Activated CD8-positive, alpha-beta T cell treated with anti-CD3 and anti-CD28 coated beads, Interleukin-2, amount 10 ng/mL, durations not matched to agents 7 days and 5 days (primary cell): ENCODE measurements around the gene WWOX. TPM values are rescaled to one million over a fixed set of nuclear protein-coding genes. Genes with fewer than 3 reads are reported as not detected.

Source experiments
- ATAC-seq: fragments of 150-1000 bp; cut with Tn5 transposase; one replicate; pipeline ENCODE4 v1.10.0; 2021; ENCODE audit warnings: moderate library complexity
- CTCF ChIA-PET: fragments of 350-600 bp; sonication (Branson Sonifier 250); formaldehyde crosslinking; loops from one replicate; lab custom pipeline; 2021; ENCODE audit warnings: antibody characterized with exemption; lab: Charles Lee
- POLR2A ChIA-PET: fragments of 350-600 bp; sonication (Branson Sonifier 250); formaldehyde crosslinking; loops from one replicate; lab custom pipeline; 2021; ENCODE audit warnings: antibody characterized with exemption; lab: Charles Lee
- DNase-seq: peaks from one replicate; pipeline ENCODE4 v3.0.0-alpha.2; 2020
- H3K27ac Mint-ChIP-seq: one replicate; pipeline ENCODE4 v1.8.0; 2021; ENCODE audit warnings: mild to moderate bottlenecking, mixed read lengths
- H3K27me3 Mint-ChIP-seq: one replicate; pipeline ENCODE4 v1.8.0; 2021; ENCODE audit warnings: low read depth, mixed read lengths
- H3K36me3 Mint-ChIP-seq: one replicate; pipeline ENCODE4 v1.8.0; 2021; ENCODE audit warnings: low read depth, mixed read lengths
- H3K4me1 Mint-ChIP-seq: one replicate; pipeline ENCODE4 v1.8.0; 2021; ENCODE audit warnings: low read depth, mixed read lengths
- H3K4me3 Mint-ChIP-seq: one replicate; pipeline ENCODE4 v1.8.0; 2021; ENCODE audit warnings: mild to moderate bottlenecking, mixed read lengths
- H3K9me3 Mint-ChIP-seq: one replicate; pipeline ENCODE4 v1.8.0; 2022; ENCODE audit warnings: mixed read lengths; ENCODE audit not compliant: insufficient read depth
- total RNA-seq, 2 experiments: library from RNA; stranded (reverse); gene quantifications; one replicate each; pipeline ENCODE4 v1.2.3, GENCODE V29; 2021

Gene WWOX
- total RNA-seq, 2 experiments from 2014 or later: 34.4 to 34.9 TPM

- H3K4me1 Mint-ChIP-seq: no peaks in the 10 kb centered on the region
- H3K36me3 Mint-ChIP-seq: no peaks in the 10 kb centered on the region
These were observed 222.3 kb downstream of the WWOX start for GRCh38 chr16:78321620-78322360.

GRCh38 chr16:78323315-78323714 is 223.9 kb downstream of the WWOX start:
- ChIA-PET POLR2A (no interaction called here), CTCF (no interaction called here)
- Mint-ChIP-seq H3K4me3 (no peak overlapping the region), H3K36me3 (no peaks in the 10 kb centered on the region), H3K9me3 (no peaks in the 10 kb centered on the region), H3K4me1 (no peaks in the 10 kb centered on the region), H3K27me3 (no peaks in the 10 kb centered on the region), H3K27ac (no peak overlapping the region)
- no peak for ATAC-seq
- no peak for DNase-seq

More at GRCh38 chr16:78321620-78322360, 222.3 kb downstream of the WWOX start:
- Mint-ChIP-seq H3K4me3 (no peak overlapping the region), H3K27me3 (no peaks in the 10 kb centered on the region), H3K9me3 (no peaks in the 10 kb centered on the region), H3K27ac (no peak overlapping the region)
- DNase-seq (no peak), ATAC-seq (no peak)
- CTCF ChIA-PET: no interaction called here
- POLR2A ChIA-PET: no interaction called here

- DNase-seq (no peak), ATAC-seq (no peak)
- Mint-ChIP-seq H3K9me3 (no peaks in the 10 kb centered on the region), H3K4me1 (no peaks in the 10 kb centered on the region), H3K4me3 (no peak overlapping the region), H3K36me3 (no peaks in the 10 kb centered on the region), H3K27ac (no peak overlapping the region), H3K27me3 (no peaks in the 10 kb centered on the region)
- CTCF ChIA-PET: no interaction called here
- POLR2A ChIA-PET: no interaction called here
These were observed 225.3 kb downstream of the WWOX start for GRCh38 chr16:78324649-78325285.

- ATAC-seq (no peak), DNase-seq (no peak)
- Mint-ChIP-seq H3K4me1 (no peaks in the 10 kb centered on the region), H3K4me3 (no peak overlapping the region), H3K9me3 (no peaks in the 10 kb centered on the region), H3K27me3 (no peaks in the 10 kb centered on the region), H3K36me3 (no peaks in the 10 kb centered on the region), H3K27ac (no peak overlapping the region)
- CTCF ChIA-PET: no interaction called here
- POLR2A ChIA-PET: no interaction called here
These were observed 226.3 kb downstream of the WWOX start for GRCh38 chr16:78325468-78326352.

GRCh38 chr16:78326731-78327130 is 227.3 kb downstream of the WWOX start:
- CTCF ChIA-PET: no interaction called here
- no peak overlapping the region for H3K27ac Mint-ChIP-seq
- ATAC-seq: no peak
- no peaks in the 10 kb centered on the region for H3K36me3 Mint-ChIP-seq
- H3K27me3 Mint-ChIP-seq: no peaks in the 10 kb centered on the region
- no peaks in the 10 kb centered on the region for H3K4me1 Mint-ChIP-seq
- POLR2A ChIA-PET: no interaction called here
- H3K4me3 Mint-ChIP-seq: no peak overlapping the region
- H3K9me3 Mint-ChIP-seq: no peaks in the 10 kb centered on the region
- no peak for DNase-seq

GRCh38 chr16:78331731-78332130 is 232.3 kb downstream of the WWOX start:
- H3K4me3 Mint-ChIP-seq: no peak overlapping the region
- H3K27ac Mint-ChIP-seq: no peak overlapping the region

GRCh38 chr16:78333808-78334207 is 234.4 kb downstream of the WWOX start:
- no peak overlapping the region for H3K27ac Mint-ChIP-seq
- DNase-seq: no peak
- H3K27me3 Mint-ChIP-seq: no peaks in the 10 kb centered on the region
- POLR2A ChIA-PET: no interaction called here
- no peak overlapping the region for H3K4me3 Mint-ChIP-seq
- H3K4me1 Mint-ChIP-seq: no peaks in the 10 kb centered on the region
- H3K36me3 Mint-ChIP-seq: no peaks in the 10 kb centered on the region
- H3K9me3 Mint-ChIP-seq: no peaks in the 10 kb centered on the region
- no peak for ATAC-seq
- CTCF ChIA-PET: no interaction called here

More at GRCh38 chr16:78331731-78332130, 232.3 kb downstream of the WWOX start:
- Mint-ChIP-seq H3K4me1 (no peaks in the 10 kb centered on the region), H3K36me3 (no peaks in the 10 kb centered on the region), H3K9me3 (no peaks in the 10 kb centered on the region), H3K27me3 (no peaks in the 10 kb centered on the region)
- DNase-seq (no peak), ATAC-seq (no peak)
- CTCF ChIA-PET: no interaction called here
- POLR2A ChIA-PET: no interaction called here

- Mint-ChIP-seq H3K27me3 (no peaks in the 10 kb centered on the region), H3K27ac (no peak overlapping the region), H3K36me3 (no peaks in the 10 kb centered on the region), H3K9me3 (no peaks in the 10 kb centered on the region), H3K4me1 (no peaks in the 10 kb centered on the region), H3K4me3 (no peak overlapping the region)
- no peak for ATAC-seq
- ChIA-PET CTCF (no interaction called here), POLR2A (no interaction called here)
- no peak for DNase-seq
These were observed 241.1 kb downstream of the WWOX start for GRCh38 chr16:78340590-78340989.

- Mint-ChIP-seq H3K27ac (no peak overlapping the region), H3K4me1 (no peaks in the 10 kb centered on the region), H3K27me3 (no peaks in the 10 kb centered on the region), H3K36me3 (no peaks in the 10 kb centered on the region), H3K4me3 (no peak overlapping the region), H3K9me3 (no peaks in the 10 kb centered on the region)
- DNase-seq: no peak
- ChIA-PET CTCF (no interaction called here), POLR2A (no interaction called here)
- no peak for ATAC-seq
These were observed 248.6 kb downstream of the WWOX start for GRCh38 chr16:78348068-78348467.

- no peaks in the 10 kb centered on the region for H3K9me3 Mint-ChIP-seq
- no peak for DNase-seq
- no peaks in the 10 kb centered on the region for H3K4me1 Mint-ChIP-seq
- no peaks in the 10 kb centered on the region for H3K27me3 Mint-ChIP-seq
- H3K4me3 Mint-ChIP-seq: no peak overlapping the region
- no peak for ATAC-seq
- CTCF ChIA-PET: no interaction called here
- no peak overlapping the region for H3K27ac Mint-ChIP-seq
- POLR2A ChIA-PET: no interaction called here
- H3K36me3 Mint-ChIP-seq: no peaks in the 10 kb centered on the region
These were observed 249.4 kb downstream of the WWOX start for GRCh38 chr16:78348886-78349285.

GRCh38 chr16:78352184-78352583 is 252.7 kb downstream of the WWOX start:
- Mint-ChIP-seq H3K27me3 (no peaks in the 10 kb centered on the region), H3K27ac (no peak overlapping the region), H3K36me3 (no peaks in the 10 kb centered on the region), H3K4me3 (no peak overlapping the region), H3K4me1 (no peaks in the 10 kb centered on the region), H3K9me3 (no peaks in the 10 kb centered on the region)
- DNase-seq (no peak), ATAC-seq (no peak)
- ChIA-PET CTCF (no interaction called here), POLR2A (no interaction called here)
